Ascending aorta (tissue), 2 donors: ENCODE results near the gene MVB12B. TPM values are rescaled to one million over a fixed set of nuclear protein-coding genes. Genes with fewer than 3 reads are reported as not detected.

Experiments
- DNase-seq, 2 donors: peaks; one replicate each; pipeline ENCODE4 v3.0.0-alpha.2; 2019; ENCODE audit warnings: low spot score in 2 of 2
- H3K27ac ChIP-seq, 2 donors: fragments of 200-600 bp; sonication (generic); one replicate each; pipeline ENCODE4 v1.5.1; 2016 to 2017; ENCODE audit warnings: mild to moderate bottlenecking in 1 of 2
- H3K27me3 ChIP-seq: fragments of 200-600 bp; sonication (generic); one replicate; pipeline ENCODE4 v1.5.1; 2017
- H3K36me3 ChIP-seq, 2 donors: fragments of 200-600 bp; sonication (generic); one replicate each; pipeline ENCODE4 v1.5.1; 2016
- H3K4me1 ChIP-seq, 2 donors: fragments of 200-600 bp; sonication (generic); one replicate each; pipeline ENCODE4 v1.5.1; 2016 to 2017; ENCODE audit warnings: mild to moderate bottlenecking in 1 of 2
- H3K4me3 ChIP-seq, 2 donors: fragments of 200-600 bp; sonication (generic); one replicate each; pipeline ENCODE4 v1.5.1; 2016 to 2017; ENCODE audit warnings: mild to moderate bottlenecking in 1 of 2
- H3K9me3 ChIP-seq, 2 donors: fragments of 200-600 bp; sonication (generic); one replicate each; pipeline ENCODE4 v1.5.1; 2016
- intact Hi-C: fragments of 100-400 bp; cut with DNase I; formaldehyde crosslinking; loops from one replicate; pipeline ENCODE4 v1.15.1; 2023
- total RNA-seq: library from RNA; depleted of rRNA; stranded (reverse); fragments of >200 nt; gene quantifications from one replicate; pipeline ENCODE4 v1.1.0, GENCODE V29; 2016
- TF ChIP-seq, protein P1 (sequence below), 3 experiments: fragments of 200-600 bp in 2 of 3; fragments of 450-650 bp in 1 of 3; sonication (generic) in 2 of 3; IDR thresholded peaks; one replicate each; pipeline ENCODE4 v1.5.1; 2016 to 2019; ENCODE audit warnings: antibody characterized with exemption in 3 of 3, mild to moderate bottlenecking in 1 of 3, moderate library complexity in 1 of 3

MVB12B gene
- total RNA-seq, 1 donor from 2014 or later, result 9.4 TPM

DNA sequence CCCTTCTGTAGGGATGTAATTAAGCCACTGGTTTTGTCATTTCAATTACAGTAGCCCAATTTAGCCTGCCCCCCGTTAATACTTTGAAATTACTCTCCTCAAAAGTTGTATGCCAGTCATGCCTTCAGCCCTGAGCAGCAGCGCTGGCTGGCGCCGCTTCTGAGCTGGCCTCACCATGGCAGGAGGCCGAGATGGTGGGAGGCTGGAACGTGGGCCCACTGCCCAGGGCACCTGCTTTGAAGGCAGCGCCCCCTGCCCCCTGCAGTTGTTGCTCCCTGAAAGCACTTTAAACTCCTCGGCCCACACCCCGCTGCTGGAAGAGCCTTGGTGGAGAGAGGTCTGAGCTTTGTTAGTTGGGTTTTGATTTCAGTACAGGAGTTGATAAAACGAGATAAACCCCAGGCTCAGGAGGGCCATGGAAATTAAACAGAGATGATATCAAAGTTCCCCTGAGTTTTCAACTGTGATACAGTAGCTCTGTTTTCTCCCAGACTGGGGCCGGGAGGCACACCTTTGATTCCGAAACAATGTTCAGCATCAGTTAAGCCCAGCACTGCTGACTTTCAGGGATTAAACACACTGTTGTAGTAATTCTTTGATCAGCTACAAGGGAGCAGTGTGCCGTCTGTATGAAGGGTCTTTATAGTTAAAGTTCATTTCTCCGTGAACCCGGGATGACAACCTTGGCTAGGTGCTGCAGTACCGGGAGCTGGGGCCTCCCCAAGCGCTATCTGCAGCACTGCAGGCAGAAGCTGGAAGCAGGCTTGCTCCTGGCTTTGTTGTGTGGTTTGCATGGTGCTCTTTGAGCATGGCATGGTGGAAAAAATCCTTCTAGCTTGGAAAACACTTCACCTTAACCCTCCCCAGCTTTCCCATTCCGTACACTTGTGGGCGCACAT lies 9.5 kb downstream of the MVB12B start:
- intact Hi-C loops, result no loop called here
- TF ChIP-seq, protein P1, sequence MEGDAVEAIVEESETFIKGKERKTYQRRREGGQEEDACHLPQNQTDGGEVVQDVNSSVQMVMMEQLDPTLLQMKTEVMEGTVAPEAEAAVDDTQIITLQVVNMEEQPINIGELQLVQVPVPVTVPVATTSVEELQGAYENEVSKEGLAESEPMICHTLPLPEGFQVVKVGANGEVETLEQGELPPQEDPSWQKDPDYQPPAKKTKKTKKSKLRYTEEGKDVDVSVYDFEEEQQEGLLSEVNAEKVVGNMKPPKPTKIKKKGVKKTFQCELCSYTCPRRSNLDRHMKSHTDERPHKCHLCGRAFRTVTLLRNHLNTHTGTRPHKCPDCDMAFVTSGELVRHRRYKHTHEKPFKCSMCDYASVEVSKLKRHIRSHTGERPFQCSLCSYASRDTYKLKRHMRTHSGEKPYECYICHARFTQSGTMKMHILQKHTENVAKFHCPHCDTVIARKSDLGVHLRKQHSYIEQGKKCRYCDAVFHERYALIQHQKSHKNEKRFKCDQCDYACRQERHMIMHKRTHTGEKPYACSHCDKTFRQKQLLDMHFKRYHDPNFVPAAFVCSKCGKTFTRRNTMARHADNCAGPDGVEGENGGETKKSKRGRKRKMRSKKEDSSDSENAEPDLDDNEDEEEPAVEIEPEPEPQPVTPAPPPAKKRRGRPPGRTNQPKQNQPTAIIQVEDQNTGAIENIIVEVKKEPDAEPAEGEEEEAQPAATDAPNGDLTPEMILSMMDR (IDR thresholded peaks at IDR 0.05), result no peak
- Histone ChIP-seq H3K4me3 (no peak overlapping the region), H3K27ac (peak overlapping the region in 1 of 2 donors; percentile 8), H3K9me3 (no peaks in the 10 kb centered on the region), H3K4me1 (peaks cover 6 to 12% of the 10 kb centered on the region in 2 donors), H3K27me3 (no peaks in the 10 kb centered on the region), H3K36me3 (peaks cover 5 to 7% of the 10 kb centered on the region in 2 donors)
- no peak for DNase-seq

DNA sequence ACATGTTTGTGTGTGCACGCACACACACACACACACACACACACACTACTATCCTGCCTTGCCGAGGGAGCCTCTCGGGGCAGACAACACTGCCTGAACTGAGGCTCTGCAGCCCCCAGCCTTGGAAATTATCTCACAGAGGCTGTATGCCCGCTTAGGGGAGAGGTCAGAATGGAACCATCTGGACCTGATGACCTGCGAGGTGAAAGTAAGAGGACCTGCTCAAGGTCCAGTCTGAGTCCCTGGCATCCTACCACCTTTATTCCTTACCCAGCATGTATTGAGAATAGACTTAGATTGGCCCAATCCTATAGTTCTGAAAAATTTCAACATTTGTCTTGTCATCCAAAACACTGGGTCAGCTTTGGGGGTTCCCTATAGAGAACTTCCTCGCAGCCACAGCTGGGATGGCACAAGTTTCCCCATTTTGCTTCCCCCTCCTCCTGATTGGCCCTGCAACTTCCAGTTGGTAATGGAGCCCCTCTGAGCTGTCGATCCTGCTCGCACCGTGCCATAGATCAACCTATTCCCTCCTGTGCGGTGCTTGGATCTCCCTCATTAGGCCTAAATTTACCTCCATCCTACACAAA lies 10.2 kb downstream of the MVB12B start:
- no peak for DNase-seq
- intact Hi-C loops, result no loop called here
- H3K4me1 ChIP-seq, result peaks cover 6 to 12% of the 10 kb centered on the region in 2 donors

DNA sequence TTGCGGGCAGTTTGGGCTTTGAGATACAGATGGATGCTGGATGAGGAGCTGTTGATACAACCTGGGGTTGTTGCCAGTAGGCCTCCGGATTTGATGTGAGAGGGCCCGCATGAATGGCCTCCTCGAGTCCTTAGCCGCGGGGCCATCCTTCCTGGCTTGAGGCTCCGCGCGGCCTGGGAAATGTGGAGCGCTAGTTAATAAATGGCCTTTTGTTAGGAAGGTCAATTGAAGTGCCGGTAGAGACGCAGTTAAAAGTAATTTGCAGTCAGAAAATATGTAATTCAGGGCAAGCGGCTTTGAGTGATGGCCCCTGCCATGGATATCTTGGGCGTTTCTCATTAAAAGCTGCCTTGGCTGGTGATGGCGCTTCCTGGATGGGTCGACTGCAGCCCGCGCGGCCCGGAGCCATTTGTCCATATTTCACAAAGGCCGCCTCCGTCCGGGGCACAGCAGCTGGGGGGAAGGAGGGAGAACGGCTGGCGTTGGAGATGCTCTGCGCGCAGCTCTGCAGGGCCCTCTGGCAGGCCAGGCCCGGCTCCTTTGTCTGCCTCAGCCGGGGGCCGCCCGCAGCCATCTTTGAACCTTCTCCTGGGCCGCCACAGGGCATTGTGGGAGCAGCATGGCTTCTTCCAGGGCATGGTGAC lies 11.2 kb downstream of the MVB12B start:
- DNase-seq, result no peak
- Histone ChIP-seq H3K4me3 (no peak overlapping the region), H3K27ac (no peak overlapping the region), H3K4me1 (peaks cover 6 to 12% of the 10 kb centered on the region in 2 donors), H3K9me3 (no peaks in the 10 kb centered on the region), H3K27me3 (no peaks in the 10 kb centered on the region), H3K36me3 (peaks cover 13 to 22% of the 10 kb centered on the region in 2 donors)
- intact Hi-C loops, result no loop called here
- TF ChIP-seq, protein P1 (IDR thresholded peaks at IDR 0.05), result no peak

More for the DNA sequence above, 10.2 kb downstream of the MVB12B start:
- Histone ChIP-seq H3K4me3 (no peak overlapping the region), H3K27me3 (no peaks in the 10 kb centered on the region), H3K9me3 (no peaks in the 10 kb centered on the region), H3K36me3 (peaks cover 13% of the 10 kb centered on the region in 2 donors), H3K27ac (no peak overlapping the region)
- TF ChIP-seq, protein P1 (IDR thresholded peaks at IDR 0.05), result no peak

DNA sequence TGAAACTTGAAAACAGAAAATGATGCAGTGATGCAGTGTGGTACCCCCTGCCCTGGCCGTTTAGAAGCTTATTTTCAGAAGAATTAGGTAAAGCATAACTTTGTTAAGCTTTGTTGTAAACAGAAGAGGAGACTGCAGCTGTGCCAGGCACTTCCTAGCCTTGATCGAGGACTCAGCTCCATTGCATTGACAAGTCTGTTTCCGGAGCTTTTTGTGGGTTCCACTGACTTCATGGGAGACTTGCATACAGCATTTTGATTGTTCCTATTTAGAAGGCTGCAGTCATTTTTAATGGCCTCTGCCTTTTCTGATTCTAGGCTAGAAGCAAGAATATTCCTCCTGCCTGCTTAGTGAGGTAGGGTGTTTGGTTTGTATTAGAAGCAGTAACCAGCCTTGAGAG lies 12.3 kb downstream of the MVB12B start:
- peaks cover 6 to 12% of the 10 kb centered on the region in 2 donors for H3K4me1 ChIP-seq
- TF ChIP-seq, protein P1 (IDR thresholded peaks at IDR 0.05), result no peak
- no peak overlapping the region for H3K4me3 ChIP-seq
- H3K27me3 ChIP-seq, result no peaks in the 10 kb centered on the region
- no peak for DNase-seq
- H3K27ac ChIP-seq, result no peak overlapping the region
- H3K9me3 ChIP-seq, result no peaks in the 10 kb centered on the region
- intact Hi-C loops, result no loop called here
- H3K36me3 ChIP-seq, result peaks cover 13 to 22% of the 10 kb centered on the region in 2 donors

DNA sequence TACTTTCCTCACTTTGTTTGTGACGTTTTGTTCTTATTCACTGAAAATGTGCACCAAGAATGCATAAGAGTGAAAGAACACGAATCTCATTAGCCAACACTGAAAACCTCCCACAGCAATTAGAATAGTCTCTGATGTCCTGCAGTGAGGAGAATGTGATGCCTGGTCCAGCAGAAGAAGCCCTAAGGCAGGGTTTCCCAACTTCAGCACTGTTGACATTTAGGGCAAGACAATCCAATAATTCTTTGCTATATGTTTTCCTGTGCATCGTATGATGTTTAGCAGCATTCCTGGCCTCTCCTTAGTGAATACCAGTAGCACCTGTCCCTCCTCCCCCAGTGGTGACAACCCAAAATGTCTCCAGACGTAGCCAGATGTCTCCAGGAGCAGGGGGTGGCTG lies 14.8 kb downstream of the MVB12B start:
- intact Hi-C loops, result no loop called here
- no peaks in the 10 kb centered on the region for H3K4me1 ChIP-seq
- H3K4me3 ChIP-seq, result no peak overlapping the region
- no peaks in the 10 kb centered on the region for H3K9me3 ChIP-seq
- peaks cover 13 to 35% of the 10 kb centered on the region in 2 donors for H3K36me3 ChIP-seq
- no peak overlapping the region for H3K27ac ChIP-seq
- DNase-seq, result no peak
- no peaks in the 10 kb centered on the region for H3K27me3 ChIP-seq
- TF ChIP-seq, protein P1 (IDR thresholded peaks at IDR 0.05), result no peak
